IMR-90 (cell line): Measurements from ENCODE around the gene MSI2. TPM values are rescaled to one million over a fixed set of nuclear protein-coding genes. Genes with fewer than 3 reads are reported as not detected.
A peak's percentile ranks its signal among the peaks of the same experiment; 100 is the strongest.

ENCODE experiments used
- ATAC-seq: fragments of 200-7000 bp; cut with Tn5 transposase; 2 replicates; pipeline ENCODE4 v1.9.1; 2020; ENCODE audit warnings: low read depth, mild to moderate bottlenecking, moderate library complexity
- BruUV-seq: library from RNA; stranded (reverse); fragments of 400-500 nt; replicated peaks from 2 replicates; lab custom pipeline; 2021; lab: Mats Ljungman, UMichigan
- CTCF ChIA-PET: fragments of 300-600 bp; formaldehyde crosslinking; extraction: SDS; loops from one replicate; lab custom pipeline; 2021; ENCODE audit warnings: antibody characterized with exemption; lab: Yijun Ruan, JAX
- POLR2A ChIA-PET: fragments of 300-600 bp; sonication (Branson Sonifier 250); formaldehyde crosslinking; loops from one replicate; lab custom pipeline; 2022; ENCODE audit warnings: antibody characterized with exemption; ENCODE audit not compliant: unreplicated experiment; lab: Charles Lee
- DNase-seq: peaks from one replicate; pipeline ENCODE4 v3.0.0; 2013
- H2AFZ ChIP-seq: replicated peaks from 2 replicates; pipeline ENCODE3; 2013; ENCODE audit warnings: low read length, mild to moderate bottlenecking; ENCODE audit not compliant: poor library complexity
- H2AK5ac ChIP-seq: 2 replicates; pipeline ENCODE4 v1.6.1; 2013; ENCODE audit warnings: low read depth, low read length, inconsistent platforms
- H2AK9ac ChIP-seq: replicated peaks from 2 replicates; pipeline ENCODE3; 2013; ENCODE audit warnings: mild to moderate bottlenecking, low read depth, low read length, moderate library complexity; ENCODE audit not compliant: poor library complexity
- H2BK120ac ChIP-seq: 2 replicates; pipeline ENCODE4 v1.6.1; 2013; ENCODE audit warnings: low read depth, low read length, inconsistent platforms
- H2BK15ac ChIP-seq: 3 replicates; pipeline ENCODE4 v1.6.1; 2013; ENCODE audit warnings: low read depth, low read length, inconsistent platforms
- H2BK20ac ChIP-seq: 2 replicates; pipeline ENCODE4 v1.6.1; 2013; ENCODE audit warnings: low read depth, mild to moderate bottlenecking, inconsistent platforms, low read length, moderate library complexity
- H2BK5ac ChIP-seq: 2 replicates; pipeline ENCODE4 v1.6.1; 2013; ENCODE audit warnings: mild to moderate bottlenecking, low read depth, low read length, inconsistent platforms; ENCODE audit not compliant: poor library complexity, severe bottlenecking
- H3K14ac ChIP-seq: replicated peaks from 2 replicates; pipeline ENCODE4 v1.6.1; 2013; ENCODE audit warnings: low read depth, low read length, inconsistent platforms
- H3K18ac ChIP-seq: 2 replicates; pipeline ENCODE4 v1.6.1; 2013; ENCODE audit warnings: low read depth, low read length, control low read depth
- H3K23ac ChIP-seq: 2 replicates; pipeline ENCODE4 v1.6.1; 2013; ENCODE audit warnings: low read depth, low read length, inconsistent platforms
- H3K27ac ChIP-seq: 2 replicates; pipeline ENCODE4 v1.5.1; 2013; ENCODE audit warnings: mild to moderate bottlenecking, control low read depth, low read length; ENCODE audit not compliant: insufficient read depth
- H3K27me3 ChIP-seq: 2 replicates; pipeline ENCODE4 v1.6.1; 2013; ENCODE audit warnings: low read length; ENCODE audit not compliant: control insufficient read depth, insufficient read depth
- H3K36me3 ChIP-seq: 2 replicates; pipeline ENCODE4 v1.6.1; 2013; ENCODE audit warnings: low read length, mixed read lengths; ENCODE audit not compliant: control insufficient read depth, insufficient read depth
- H3K4ac ChIP-seq: 2 replicates; pipeline ENCODE4 v1.6.1; 2013; ENCODE audit warnings: low read depth, low read length, inconsistent platforms
- H3K4me1 ChIP-seq: 2 replicates; pipeline ENCODE4 v1.6.1; 2013; ENCODE audit warnings: low read length, mixed read lengths; ENCODE audit not compliant: control insufficient read depth, insufficient read depth
- H3K4me2 ChIP-seq: 2 replicates; pipeline ENCODE4 v1.6.1; 2013; ENCODE audit warnings: low read depth, mild to moderate bottlenecking, control low read depth, low read length, moderate library complexity
- H3K4me3 ChIP-seq: 2 replicates; pipeline ENCODE4 v1.5.1; 2013; ENCODE audit warnings: low read depth, mild to moderate bottlenecking, control low read depth, low read length, moderate library complexity; ENCODE audit not compliant: insufficient read depth
- H3K56ac ChIP-seq: 2 replicates; pipeline ENCODE4 v1.6.1; 2013; ENCODE audit warnings: low read length, inconsistent platforms; ENCODE audit not compliant: insufficient read depth; ENCODE audit errors: extremely low read depth
- H3K79me1 ChIP-seq, 2 experiments: 2 replicates each; pipeline ENCODE4 v1.6.1; 2013; ENCODE audit warnings: low read length in 2 of 2, inconsistent platforms in 1 of 2, low read depth in 1 of 2
- H3K9ac ChIP-seq: 2 replicates; pipeline ENCODE4 v1.6.1; 2013; ENCODE audit warnings: low read depth, low read length, control low read depth
- H3K9me1 ChIP-seq: 2 replicates; pipeline ENCODE4 v1.6.1; 2013; ENCODE audit warnings: low read length, inconsistent platforms; ENCODE audit not compliant: insufficient read depth
- H3K9me3 ChIP-seq: 2 replicates; pipeline ENCODE4 v1.6.1; 2013; ENCODE audit warnings: low read length; ENCODE audit not compliant: control insufficient read depth, insufficient read depth
- H4K20me1 ChIP-seq: 2 replicates; pipeline ENCODE4 v1.6.1; 2013; ENCODE audit warnings: low read length, inconsistent platforms; ENCODE audit not compliant: insufficient read depth
- H4K5ac ChIP-seq: 2 replicates; pipeline ENCODE4 v1.6.1; 2013; ENCODE audit warnings: mild to moderate bottlenecking, low read depth, low read length, control low read depth
- H4K8ac ChIP-seq, 2 experiments: 2 replicates each; pipeline ENCODE4 v1.6.1; 2013; ENCODE audit warnings: low read depth in 2 of 2, low read length in 2 of 2, control low read depth in 1 of 2, inconsistent platforms in 1 of 2
- H4K91ac ChIP-seq: 2 replicates; pipeline ENCODE4 v1.6.1; 2013; ENCODE audit warnings: low read depth, low read length, inconsistent platforms; ENCODE audit not compliant: insufficient read depth
- RCOR1 ChIP-seq: IDR thresholded peaks from 2 replicates; pipeline ENCODE4 v1.6.1; 2012; ENCODE audit warnings: mild to moderate bottlenecking, low read length, improper control_type of control experiment; ENCODE audit not compliant: insufficient replicate concordance
- WGBS, 2 experiments: methylation state at CpG; one replicate each; pipeline versions ENCODE4 v1.1.5 to v1.1.7; 2013; ENCODE audit warnings: missing lambda C conversion rate in 2 of 2; ENCODE audit not compliant: insufficient read length in 1 of 2; ENCODE audit errors: extremely low coverage in 2 of 2; 5-methylcytosine and 5-hydroxymethylcytosine counted together
- dilution Hi-C: fragments of 300-500 bp; cut with HindIII; formaldehyde crosslinking; loops from one replicate; pipeline ENCODE4 v1.14.3; 2018; ENCODE audit warnings: low sequenced_read_pairs; ENCODE audit not compliant: unreplicated experiment
- in situ Hi-C: fragments of 300-500 bp; cut with MboI; formaldehyde crosslinking; loops from 3 replicates; pipeline ENCODE4 v1.14.3; 2019; ENCODE audit warnings: low sequenced_read_pairs, inconsistent platforms, mixed read lengths
- intact Hi-C: fragments of 100-400 bp; cut with micrococcal nuclease; formaldehyde crosslinking; loops from 2 replicates; pipeline ENCODE4 v1.10.0; 2022
- polyA plus RNA-seq, 3 experiments: library from polyadenylated mRNA; depleted of rRNA; stranded (reverse); fragments of >200 nt; gene quantifications; 2 replicates each; pipeline ENCODE4 v1.2.3, GENCODE V29; 2012; ENCODE audit warnings: low replicate concordance in 1 of 3
- total RNA-seq: library from RNA; depleted of rRNA; stranded (reverse); fragments of >200 nt; gene quantifications from 2 replicates; pipeline ENCODE4 v1.2.3, GENCODE V29; 2012

MSI2 gene
- total and polyA plus RNA-seq, 2 of the 4 experiments (the other 2 are of a cell fraction) = 13.0 to 16.0 TPM

DNA sequence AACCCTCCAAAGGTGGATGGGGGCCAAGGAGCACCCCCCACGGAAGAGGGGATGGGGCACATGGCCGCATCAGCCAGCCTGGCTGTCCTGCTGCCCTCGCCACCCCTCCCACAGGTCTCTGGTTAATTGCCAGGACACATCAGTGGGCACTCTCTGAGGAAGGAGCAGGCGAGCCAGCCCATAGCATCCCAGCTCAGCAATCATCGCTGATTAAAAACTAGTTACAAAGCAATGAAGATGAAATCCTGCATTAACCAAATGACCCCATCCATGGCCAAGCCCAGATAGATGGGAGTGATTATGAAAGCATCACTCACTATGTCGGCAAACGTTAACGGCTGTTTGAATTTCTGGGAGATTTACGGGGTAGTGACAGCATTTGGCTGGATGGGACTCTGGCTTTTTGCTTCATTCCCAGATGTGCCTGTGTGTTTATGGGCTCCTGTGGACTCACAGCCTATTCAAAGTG, 443.5 kb downstream of the MSI2 start:
- Histone ChIP-seq H3K4me3 (no peak overlapping the region), H2BK5ac (no peak overlapping the region), H3K27ac (no peak overlapping the region), H2AFZ (no peak overlapping the region), H3K9me1 (no peaks in the 10 kb centered on the region; the same call in 1 of the 2 replicates), H4K8ac (no peak overlapping the region), H4K91ac (no peak overlapping the region), H4K20me1 (no peaks in the 10 kb centered on the region), H3K4ac (no peak overlapping the region), H3K4me2 (no peak overlapping the region), H3K56ac (no peak overlapping the region), H3K18ac (no peak overlapping the region), H3K36me3 (no peaks in the 10 kb centered on the region), H2BK20ac (no peak overlapping the region), H2BK15ac (no peak overlapping the region), H3K23ac (no peak overlapping the region), H3K9me3 (0 out of 2 replicates have a peak, but pooled peaks cover 1% of the 10 kb centered on the region), H2AK9ac (peak overlapping the region; percentile 28), H3K9ac (no peak overlapping the region), H3K4me1 (no peaks in the 10 kb centered on the region), H3K27me3 (peaks cover 30% of the 10 kb centered on the region), H2AK5ac (no peak overlapping the region), H3K14ac (no peak overlapping the region), H3K79me1 (no peaks in the 10 kb centered on the region), H4K5ac (no peak overlapping the region), H2BK120ac (no peak overlapping the region)
- intact Hi-C loops = no loop called here
- ChIA-PET POLR2A (no interaction called here), CTCF (no interaction called here)
- TF ChIP-seq RCOR1 = no peak
- dilution Hi-C loops = no loop called here
- ATAC-seq (no peak), DNase-seq (no peak)
- WGBS, 2 experiments = 0% methylated on average over 1 of the region's 9 CpGs; no CpG with 5 or more reads in 1 of the 2 experiments
- BruUV-seq = no TSS peak
- in situ Hi-C loops = no loop called here
